Right atrium auricular region (tissue), 2 donors: ENCODE results near the gene TDRD7. TPM values are rescaled to one million over a fixed set of nuclear protein-coding genes. Genes with fewer than 3 reads are reported as not detected.

ENCODE experiments used
- DNase-seq: peaks from one replicate; pipeline ENCODE4 v3.0.0-alpha.2; 2019; ENCODE audit warnings: low spot score
- H3K27ac ChIP-seq, 2 donors: fragments of 200-600 bp; sonication (generic); 1 replicate in 1 of 2; 2 replicates in 1 of 2; pipeline ENCODE4 v1.5.1; 2016 to 2019
- H3K27me3 ChIP-seq, 2 donors: fragments of 200-600 bp; sonication (generic); one replicate each; pipeline versions ENCODE4 v1.5.1 to v1.6.0; 2017 to 2019
- H3K36me3 ChIP-seq: fragments of 200-600 bp; sonication (generic); one replicate; pipeline ENCODE4 v1.5.1; 2016
- H3K4me1 ChIP-seq, 2 donors: fragments of 200-600 bp; sonication (generic); one replicate each; pipeline versions ENCODE4 v1.5.1 to v1.6.0; 2017 to 2019
- H3K4me3 ChIP-seq, 2 donors: fragments of 200-600 bp; sonication (generic); 1 replicate in 1 of 2; 2 replicates in 1 of 2; pipeline ENCODE4 v1.5.1; 2017 to 2019; ENCODE audit warnings: mild to moderate bottlenecking in 1 of 2, moderate library complexity in 1 of 2
- H3K9me3 ChIP-seq, 2 donors: fragments of 200-600 bp; sonication (generic); one replicate each; pipeline ENCODE4 v1.5.1; 2019
- microRNA-seq, 2 donors: library from miRNA; unstranded; fragments of <30 nt; microRNA quantifications; one replicate each; pipeline ENCODE4, GENCODE V29; 2016 to 2017; ENCODE audit warnings: borderline number of aligned reads in 2 of 2, borderline replicate concordance in 1 of 2
- total RNA-seq, 2 donors: library from RNA; depleted of rRNA; stranded (reverse); fragments of >200 nt; gene quantifications; one replicate each; pipeline ENCODE4 v1.1.0, GENCODE V29; 2016
- TF ChIP-seq, protein P1 (sequence below), 2 donors: fragments of 200-600 bp; sonication (generic); IDR thresholded peaks; one replicate each; pipeline ENCODE4 v1.5.1; 2019; ENCODE audit warnings: antibody characterized with exemption in 2 of 2

TDRD7 gene
- total RNA-seq, 2 donors from 2014 or later, result 6.5 to 7.2 TPM

GRCh38 chr9:97536480-97536879 is 124.6 kb downstream of the TDRD7 start:
- peaks cover 36% of the 10 kb centered on the region for H3K36me3 ChIP-seq
- no peak for DNase-seq
- peaks cover 0 to 7% of the 10 kb centered on the region in 2 donors for H3K9me3 ChIP-seq
- peak overlapping the region; percentile 71 to 77 for H3K27ac ChIP-seq
- TF ChIP-seq, protein P1, sequence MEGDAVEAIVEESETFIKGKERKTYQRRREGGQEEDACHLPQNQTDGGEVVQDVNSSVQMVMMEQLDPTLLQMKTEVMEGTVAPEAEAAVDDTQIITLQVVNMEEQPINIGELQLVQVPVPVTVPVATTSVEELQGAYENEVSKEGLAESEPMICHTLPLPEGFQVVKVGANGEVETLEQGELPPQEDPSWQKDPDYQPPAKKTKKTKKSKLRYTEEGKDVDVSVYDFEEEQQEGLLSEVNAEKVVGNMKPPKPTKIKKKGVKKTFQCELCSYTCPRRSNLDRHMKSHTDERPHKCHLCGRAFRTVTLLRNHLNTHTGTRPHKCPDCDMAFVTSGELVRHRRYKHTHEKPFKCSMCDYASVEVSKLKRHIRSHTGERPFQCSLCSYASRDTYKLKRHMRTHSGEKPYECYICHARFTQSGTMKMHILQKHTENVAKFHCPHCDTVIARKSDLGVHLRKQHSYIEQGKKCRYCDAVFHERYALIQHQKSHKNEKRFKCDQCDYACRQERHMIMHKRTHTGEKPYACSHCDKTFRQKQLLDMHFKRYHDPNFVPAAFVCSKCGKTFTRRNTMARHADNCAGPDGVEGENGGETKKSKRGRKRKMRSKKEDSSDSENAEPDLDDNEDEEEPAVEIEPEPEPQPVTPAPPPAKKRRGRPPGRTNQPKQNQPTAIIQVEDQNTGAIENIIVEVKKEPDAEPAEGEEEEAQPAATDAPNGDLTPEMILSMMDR (IDR thresholded peaks at IDR 0.05), result no peak
- no peak overlapping the region for H3K4me3 ChIP-seq
- peaks cover 0 to 37% of the 10 kb centered on the region in 2 donors for H3K4me1 ChIP-seq
- H3K27me3 ChIP-seq, result no peaks in the 10 kb centered on the region

DNA sequence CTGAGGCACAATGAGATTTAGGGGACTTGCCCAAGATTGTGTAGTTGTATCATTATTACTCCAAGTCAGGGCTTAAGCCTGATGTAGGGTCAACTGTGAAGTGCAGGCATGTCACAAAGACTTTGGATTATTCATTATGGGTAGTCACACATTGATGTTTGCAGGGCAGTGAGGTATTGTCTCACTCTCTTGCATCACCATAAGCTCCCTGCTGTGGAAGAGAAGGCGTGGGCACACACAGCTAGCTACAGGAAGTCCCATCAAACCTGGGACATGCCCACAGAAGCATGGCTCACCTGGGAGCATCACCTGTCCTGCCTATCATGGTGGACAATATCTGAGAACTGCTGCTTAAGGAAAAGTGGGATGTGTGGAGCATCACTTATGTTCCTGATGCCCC is 131.7 kb downstream of the TDRD7 start:
- no peak for DNase-seq
- peaks cover 31% of the 10 kb centered on the region for H3K36me3 ChIP-seq
- no peak overlapping the region for H3K27ac ChIP-seq
- TF ChIP-seq, protein P1 (IDR thresholded peaks at IDR 0.05), result no peak
- no peaks in the 10 kb centered on the region for H3K9me3 ChIP-seq
- no peaks in the 10 kb centered on the region for H3K27me3 ChIP-seq
- peaks cover 0 to 18% of the 10 kb centered on the region in 2 donors for H3K4me1 ChIP-seq
- no peak overlapping the region for H3K4me3 ChIP-seq

DNA sequence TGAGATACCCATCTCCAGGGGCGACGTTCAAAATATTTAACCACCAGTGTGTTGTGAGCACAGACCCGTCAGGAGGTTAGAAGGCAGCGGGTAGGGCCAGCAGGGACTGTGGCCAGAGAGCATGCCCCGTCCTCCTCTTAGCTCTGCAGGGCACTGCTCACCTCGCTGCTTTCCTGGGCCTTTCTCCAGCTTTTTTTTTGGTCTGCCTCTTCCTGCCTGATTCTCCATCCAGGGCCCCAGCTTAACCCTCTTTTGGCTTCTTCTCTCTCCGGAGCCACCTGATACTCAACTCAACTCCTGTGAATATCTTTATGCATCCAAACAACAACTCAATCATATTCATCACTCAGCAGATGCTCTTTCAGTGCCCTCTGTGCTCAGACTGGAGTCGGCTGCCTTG is 133.6 kb downstream of the TDRD7 start:
- H3K27ac ChIP-seq, result peak overlapping the region; percentile 42 to 53
- DNase-seq, result no peak
- no peak overlapping the region for H3K4me3 ChIP-seq
- no peaks in the 10 kb centered on the region for H3K27me3 ChIP-seq
- H3K36me3 ChIP-seq, result peaks cover 30% of the 10 kb centered on the region
- peaks cover 0 to 18% of the 10 kb centered on the region in 2 donors for H3K4me1 ChIP-seq
- TF ChIP-seq, protein P1 (IDR thresholded peaks at IDR 0.05), result no peak
- H3K9me3 ChIP-seq, result no peaks in the 10 kb centered on the region

Small RNAs within 50 kb of the gene (microRNA-seq; reads per million reads assigned to microRNA genes)
- gene MIR1302-8, result 0 reads per million in 2 donors

Other genes starting within 250 kb of the TDRD7 start
- under 1 TPM; 0.96 to 0.98 TPM for gene CCDC180, start 104.4 kb upstream of the TDRD7 start, total RNA-seq
- gene TMOD1, start 89.6 kb downstream of the TDRD7 start, total RNA-seq, result 100 to 1,000 TPM; 118 to 122 TPM
- 10 to 100 TPM; 13.9 to 14.0 TPM for gene TSTD2, start 221.3 kb downstream of the TDRD7 start, total RNA-seq
- 10 to 100 TPM; 14.1 to 18.5 TPM for gene NCBP1, start 221.7 kb downstream of the TDRD7 start, total RNA-seq